Activated CD8-positive, alpha-beta T cell treated with anti-CD3 and anti-CD28 coated beads, Interleukin-2, amount 10 ng/mL, durations not matched to agents 7 days and 5 days (primary cell): Measurements from ENCODE around the gene THBS1. TPM values are rescaled to one million over a fixed set of nuclear protein-coding genes. Genes with fewer than 3 reads are reported as not detected.

Source experiments
- ATAC-seq: fragments of 150-1000 bp; cut with Tn5 transposase; one replicate; pipeline ENCODE4 v1.10.0; 2021; ENCODE audit warnings: moderate library complexity
- CTCF ChIA-PET: fragments of 350-600 bp; sonication (Branson Sonifier 250); formaldehyde crosslinking; loops from one replicate; lab custom pipeline; 2021; ENCODE audit warnings: antibody characterized with exemption; lab: Charles Lee
- POLR2A ChIA-PET: fragments of 350-600 bp; sonication (Branson Sonifier 250); formaldehyde crosslinking; loops from one replicate; lab custom pipeline; 2021; ENCODE audit warnings: antibody characterized with exemption; lab: Charles Lee
- DNase-seq: peaks from one replicate; pipeline ENCODE4 v3.0.0-alpha.2; 2020
- H3K27ac Mint-ChIP-seq: one replicate; pipeline ENCODE4 v1.8.0; 2021; ENCODE audit warnings: mild to moderate bottlenecking, mixed read lengths
- H3K27me3 Mint-ChIP-seq: one replicate; pipeline ENCODE4 v1.8.0; 2021; ENCODE audit warnings: low read depth, mixed read lengths
- H3K36me3 Mint-ChIP-seq: one replicate; pipeline ENCODE4 v1.8.0; 2021; ENCODE audit warnings: low read depth, mixed read lengths
- H3K4me1 Mint-ChIP-seq: one replicate; pipeline ENCODE4 v1.8.0; 2021; ENCODE audit warnings: low read depth, mixed read lengths
- H3K4me3 Mint-ChIP-seq: one replicate; pipeline ENCODE4 v1.8.0; 2021; ENCODE audit warnings: mild to moderate bottlenecking, mixed read lengths
- H3K9me3 Mint-ChIP-seq: one replicate; pipeline ENCODE4 v1.8.0; 2022; ENCODE audit warnings: mixed read lengths; ENCODE audit not compliant: insufficient read depth
- total RNA-seq, 2 experiments: library from RNA; stranded (reverse); gene quantifications; one replicate each; pipeline ENCODE4 v1.2.3, GENCODE V29; 2021

The THBS1 gene
- total RNA-seq, 2 experiments from 2014 or later: 0.87 to 1.2 TPM

DNA sequence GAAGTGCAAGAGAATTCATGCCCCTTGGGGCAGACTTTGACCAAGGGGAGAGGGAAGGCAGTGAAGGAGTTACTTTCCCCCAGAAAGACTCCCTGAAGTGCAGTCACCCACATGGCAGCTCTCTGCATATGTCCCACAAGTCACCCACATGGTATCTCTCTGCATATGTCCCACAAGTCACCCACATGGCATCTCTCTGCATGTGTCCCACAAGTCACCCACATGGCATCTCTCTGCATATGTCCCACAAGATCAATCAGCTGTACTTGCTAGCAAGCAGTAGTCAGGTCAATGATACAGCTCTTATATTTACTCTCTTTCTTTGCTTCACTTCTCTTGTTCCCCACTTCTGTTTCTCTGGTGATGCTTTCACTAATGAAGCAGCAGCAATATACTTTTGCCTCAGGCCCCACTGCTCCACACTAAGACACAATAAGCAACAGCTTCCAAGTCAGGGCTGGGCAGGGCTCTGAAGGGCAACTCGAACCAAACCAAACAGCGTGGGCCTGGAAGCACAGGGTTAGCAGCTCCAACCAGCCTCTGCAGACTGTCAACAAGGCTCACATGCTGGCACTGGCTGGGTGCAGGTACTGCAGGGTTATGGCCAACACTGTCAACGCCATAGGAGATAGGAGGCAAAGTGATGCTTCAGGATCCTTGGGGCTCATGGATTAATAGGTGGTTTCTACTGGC, 46.7 kb downstream of the THBS1 start:
- no peaks in the 10 kb centered on the region for H3K9me3 Mint-ChIP-seq
- POLR2A ChIA-PET: no interaction called here
- H3K4me3 Mint-ChIP-seq: no peak overlapping the region
- no peak for DNase-seq
- H3K36me3 Mint-ChIP-seq: peaks cover 49% of the 10 kb centered on the region
- H3K4me1 Mint-ChIP-seq: peaks cover 89% of the 10 kb centered on the region
- no peak for ATAC-seq
- CTCF ChIA-PET: interaction anchor here (1.3 to 7.5 kb wide), 4 partner anchors 15 to 46 kb away, joined by 3 to 61 read pairs (median 16); partner anchors contain the start of gene THBS1
- no peaks in the 10 kb centered on the region for H3K27me3 Mint-ChIP-seq
- peak overlapping the region; percentile 97 for H3K27ac Mint-ChIP-seq

DNA sequence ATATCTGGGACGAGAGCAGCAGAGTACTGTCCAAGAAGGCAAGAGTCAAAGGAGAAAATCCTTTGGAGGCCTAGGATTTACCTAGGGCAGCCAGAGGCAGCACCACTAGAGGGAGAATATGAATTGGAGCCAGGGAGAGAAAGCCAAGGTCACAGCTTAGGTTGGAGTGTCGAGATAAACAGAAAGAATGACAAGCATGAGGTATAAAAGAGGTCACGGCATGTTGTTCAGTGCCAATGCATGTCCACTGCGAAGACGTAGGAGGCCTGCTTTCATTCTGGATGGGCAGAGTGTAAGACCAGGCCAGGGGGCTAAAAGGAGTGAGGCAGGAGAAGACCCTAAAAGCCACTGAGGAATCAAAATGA, 47.2 kb downstream of the THBS1 start:
- no peaks in the 10 kb centered on the region for H3K9me3 Mint-ChIP-seq
- peaks cover 44% of the 10 kb centered on the region for H3K36me3 Mint-ChIP-seq
- peak overlapping the region; percentile 97 for H3K27ac Mint-ChIP-seq
- H3K27me3 Mint-ChIP-seq: no peaks in the 10 kb centered on the region
- peaks cover 84% of the 10 kb centered on the region for H3K4me1 Mint-ChIP-seq
- POLR2A ChIA-PET: no interaction called here
- no peak for ATAC-seq
- H3K4me3 Mint-ChIP-seq: no peak overlapping the region
- CTCF ChIA-PET: interaction anchor here (1.2 to 4.1 kb wide), 5 partner anchors 9 to 58 kb away, joined by 3 to 28 read pairs (median 5); no protein-coding TSS in a partner anchor
- no peak for DNase-seq

DNA sequence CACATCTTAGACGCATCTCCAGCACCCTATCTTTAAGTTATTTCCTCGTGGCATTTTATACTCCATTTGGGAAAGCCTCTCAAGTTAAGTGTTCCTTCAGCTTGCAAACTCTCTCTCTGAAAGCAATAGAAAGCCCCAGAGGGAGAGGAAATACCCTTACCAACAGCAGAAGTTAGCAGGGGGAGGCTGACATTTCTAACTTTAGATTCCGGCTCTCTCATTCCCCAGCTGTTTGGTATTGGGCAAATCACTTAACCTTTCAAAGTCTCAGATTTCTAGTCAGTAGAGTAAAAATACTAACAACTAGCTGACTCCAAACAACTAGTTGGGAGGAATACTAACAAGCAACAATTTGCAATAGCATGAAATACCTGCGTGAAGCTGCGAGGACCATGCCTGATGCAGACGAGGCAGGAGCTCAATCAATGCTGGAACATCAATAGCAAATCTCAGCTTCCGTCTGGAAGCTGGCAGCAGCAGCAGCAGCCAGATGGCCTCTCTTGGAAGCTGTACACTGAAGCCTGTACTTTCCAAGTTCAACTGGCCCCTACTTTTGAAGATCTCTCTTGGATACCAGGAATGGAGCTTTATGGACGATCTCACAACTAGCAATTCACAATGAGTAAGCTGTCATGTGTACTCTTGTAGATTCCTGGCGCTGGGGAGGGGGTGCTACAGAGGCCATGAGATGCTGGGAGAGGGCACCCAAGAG, 47.8 kb downstream of the THBS1 start:
- Mint-ChIP-seq H3K4me3 (peak overlapping the region; percentile 21), H3K4me1 (peaks cover 78% of the 10 kb centered on the region), H3K27me3 (no peaks in the 10 kb centered on the region), H3K27ac (peak overlapping the region; percentile 86), H3K36me3 (peaks cover 44% of the 10 kb centered on the region), H3K9me3 (no peaks in the 10 kb centered on the region)
- no peak for ATAC-seq
- POLR2A ChIA-PET: interaction anchor here (1.5 kb wide), 1 partner anchor 680 kb away, joined by 3 read pairs; no protein-coding TSS in a partner anchor
- CTCF ChIA-PET: interaction anchor here (1.2 to 4.1 kb wide), 9 partner anchors 8 to 129 kb away, joined by 3 to 28 read pairs (median 5); no protein-coding TSS in a partner anchor
- DNase-seq: no peak

DNA sequence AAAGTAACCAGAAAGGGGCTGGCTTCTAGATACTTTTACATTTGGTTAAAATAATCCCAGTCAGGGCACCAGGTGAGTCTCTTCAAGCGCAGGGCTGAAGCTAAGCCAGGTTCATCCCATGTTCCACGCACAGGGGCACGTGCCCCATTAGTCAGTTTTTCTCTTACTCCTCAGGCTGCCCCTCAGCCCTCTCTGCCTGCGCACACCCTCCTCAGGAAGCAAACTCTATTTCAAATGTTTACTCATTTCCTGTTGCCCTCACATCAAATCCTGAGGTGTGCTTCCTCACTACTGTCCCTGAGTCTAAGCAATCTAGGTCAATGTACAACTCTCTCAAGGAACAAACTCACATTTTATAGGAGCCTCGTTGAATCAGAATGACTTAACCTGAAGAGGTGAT, 48.5 kb downstream of the THBS1 start:
- Mint-ChIP-seq H3K36me3 (peaks cover 44% of the 10 kb centered on the region), H3K27me3 (no peaks in the 10 kb centered on the region), H3K4me1 (peaks cover 71% of the 10 kb centered on the region), H3K9me3 (no peaks in the 10 kb centered on the region), H3K27ac (peak overlapping the region; percentile 86), H3K4me3 (no peak overlapping the region)
- CTCF ChIA-PET: interaction anchor here (0.7 to 4.1 kb wide), 10 partner anchors 7 to 545 kb away, joined by 3 to 28 read pairs (median 4); no protein-coding TSS in a partner anchor
- POLR2A ChIA-PET: interaction anchor here (1.5 kb wide), 1 partner anchor 679 kb away, joined by 3 read pairs; no protein-coding TSS in a partner anchor
- DNase-seq: peak; percentile 74
- peak; percentile 70 for ATAC-seq

DNA sequence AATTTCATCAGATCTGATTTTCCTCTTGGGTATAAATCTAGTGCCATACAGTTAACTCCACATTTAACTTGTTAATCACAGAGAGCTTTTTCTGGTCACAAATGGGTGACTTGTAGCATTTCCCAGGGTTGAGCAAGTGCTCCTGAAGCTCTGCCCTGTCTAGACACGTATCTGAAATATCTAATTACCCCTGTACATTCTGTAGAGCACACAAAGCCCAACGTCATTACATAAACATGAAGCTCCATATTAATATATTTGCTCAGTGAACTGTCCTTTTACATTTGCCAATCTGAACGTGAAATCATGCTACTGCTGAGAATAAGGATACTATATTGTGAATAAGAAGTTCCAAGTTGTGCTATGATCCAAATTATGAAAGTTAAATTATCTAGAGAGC, 49.0 kb downstream of the THBS1 start:
- Mint-ChIP-seq H3K27ac (peak overlapping the region; percentile 86), H3K36me3 (peaks cover 43% of the 10 kb centered on the region), H3K9me3 (no peaks in the 10 kb centered on the region), H3K4me3 (no peak overlapping the region), H3K4me1 (peaks cover 66% of the 10 kb centered on the region), H3K27me3 (no peaks in the 10 kb centered on the region)
- ChIA-PET POLR2A (interaction anchor here (1.5 kb wide), 1 partner anchor 679 kb away, joined by 3 read pairs; no protein-coding TSS in a partner anchor), CTCF (interaction anchor here (0.7 to 4.1 kb wide), 11 partner anchors 12 to 545 kb away, joined by 3 to 28 read pairs (median 4); partner anchors contain the start of gene THBS1)
- DNase-seq (no peak), ATAC-seq (no peak)

DNA sequence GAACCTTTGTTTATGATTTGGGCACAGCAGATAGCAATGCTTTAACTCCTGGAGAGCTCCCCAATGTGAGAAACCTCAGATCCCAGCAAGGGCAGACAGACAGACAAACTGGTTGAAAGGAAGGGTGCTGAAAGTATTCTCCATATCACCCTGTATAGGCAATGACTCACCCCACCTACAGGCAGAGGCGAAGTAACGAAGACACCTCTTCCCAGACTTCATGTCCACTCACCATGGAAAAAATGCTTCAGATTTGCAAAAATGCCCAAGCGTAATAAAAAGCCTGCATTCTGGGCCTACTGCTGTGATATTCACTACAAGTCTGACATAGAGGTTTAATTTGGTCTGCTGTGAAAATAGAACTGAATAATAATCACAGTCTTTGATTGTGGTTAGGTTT, 50.5 kb downstream of the THBS1 start:
- Mint-ChIP-seq H3K9me3 (no peaks in the 10 kb centered on the region), H3K4me1 (peaks cover 51% of the 10 kb centered on the region), H3K27me3 (peaks cover 2% of the 10 kb centered on the region), H3K36me3 (peaks cover 31% of the 10 kb centered on the region), H3K4me3 (no peak overlapping the region), H3K27ac (peak overlapping the region; percentile 33)
- ATAC-seq (no peak), DNase-seq (no peak)
- ChIA-PET CTCF (interaction anchor here (0.6 to 3.2 kb wide), 4 partner anchors 46 to 59 kb away, joined by 3 to 10 read pairs (median 5); partner anchors contain the start of gene THBS1), POLR2A (interaction anchor here (0.6 kb wide), 1 partner anchor 677 kb away, joined by 4 read pairs; the partner anchor contains the start of gene PLCB2)

DNA sequence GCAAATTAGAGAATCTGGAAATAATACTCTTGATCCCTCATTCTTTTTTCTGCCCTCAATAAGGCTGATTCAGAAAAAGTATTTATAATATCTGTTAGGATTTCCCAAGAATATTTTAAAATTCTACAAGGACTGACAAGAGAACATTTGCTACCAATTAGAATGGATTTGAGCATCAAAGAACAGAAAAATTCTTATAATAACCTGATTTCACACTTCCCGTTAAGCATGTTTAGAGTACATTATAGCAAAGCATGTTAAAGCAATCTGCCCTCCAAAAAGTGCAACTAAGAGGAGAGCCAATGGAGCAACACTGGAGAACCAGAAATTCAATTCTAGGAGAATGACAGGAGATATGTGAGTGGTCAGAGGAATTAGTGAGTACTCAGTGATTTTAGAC, 57.2 kb downstream of the THBS1 start:
- DNase-seq (no peak), ATAC-seq (no peak)
- peaks cover 16% of the 10 kb centered on the region for H3K4me1 Mint-ChIP-seq
- CTCF ChIA-PET: interaction anchor here (1.5 to 3.7 kb wide), 2 partner anchors 14 kb away, joined by 3 to 21 read pairs; no protein-coding TSS in a partner anchor
- no peak overlapping the region for H3K4me3 Mint-ChIP-seq
- POLR2A ChIA-PET: no interaction called here
- peaks cover 10% of the 10 kb centered on the region for H3K27me3 Mint-ChIP-seq
- H3K9me3 Mint-ChIP-seq: no peaks in the 10 kb centered on the region
- H3K36me3 Mint-ChIP-seq: peaks cover 6% of the 10 kb centered on the region
- H3K27ac Mint-ChIP-seq: no peak overlapping the region

DNA sequence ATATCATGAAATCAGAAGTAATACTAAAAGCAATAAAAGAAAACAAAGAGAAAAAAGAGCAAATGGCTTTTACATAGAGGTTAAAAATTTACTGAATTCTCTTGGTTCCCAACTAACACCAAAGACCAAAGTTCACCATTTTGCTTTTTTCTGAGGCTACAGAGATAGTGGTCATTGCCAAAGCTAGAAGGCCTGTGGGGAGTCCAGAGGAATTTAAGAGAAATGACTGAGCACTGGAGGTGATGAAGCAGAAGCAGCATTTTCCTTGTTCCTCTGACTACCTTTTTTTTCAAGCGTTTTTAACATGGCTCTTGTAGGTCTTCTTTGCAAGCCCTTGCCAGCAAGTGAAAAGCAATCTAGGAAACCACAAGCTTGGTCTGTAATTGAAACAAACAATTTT, 58.2 kb downstream of the THBS1 start:
- DNase-seq: no peak
- ChIA-PET POLR2A (no interaction called here), CTCF (interaction anchor here (0.9 to 1.5 kb wide), 2 partner anchors 14 to 15 kb away, joined by 3 read pairs; no protein-coding TSS in a partner anchor)
- no peak for ATAC-seq
- Mint-ChIP-seq H3K4me1 (peaks cover 16% of the 10 kb centered on the region), H3K4me3 (no peak overlapping the region), H3K27me3 (peaks cover 10% of the 10 kb centered on the region), H3K36me3 (peaks cover 6% of the 10 kb centered on the region), H3K9me3 (no peaks in the 10 kb centered on the region), H3K27ac (no peak overlapping the region)

DNA sequence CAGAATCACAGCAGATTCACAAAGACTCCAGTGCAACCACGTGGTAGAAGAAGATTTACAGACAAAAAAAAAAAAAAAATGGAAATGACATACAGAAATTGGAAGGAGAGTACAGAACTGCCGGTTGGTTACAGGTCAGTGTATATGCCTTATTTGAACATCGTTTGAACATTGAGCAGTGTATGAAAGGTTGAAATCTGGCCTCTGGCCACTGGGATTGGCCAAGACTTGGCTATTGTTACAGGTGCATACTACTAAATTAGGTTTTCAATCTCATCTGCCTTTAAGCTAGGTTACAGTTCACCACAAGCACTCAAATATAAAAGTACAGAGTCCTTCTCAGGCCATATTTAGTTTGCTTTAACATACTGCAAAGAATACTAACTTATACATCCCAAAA, 59.8 kb downstream of the THBS1 start:
- ATAC-seq (no peak), DNase-seq (no peak)
- ChIA-PET CTCF (interaction anchor here (0.9 to 4.7 kb wide), 4 partner anchors 12 to 116 kb away, joined by 3 to 28 read pairs (median 6); no protein-coding TSS in a partner anchor), POLR2A (interaction anchor here (3.1 kb wide), 1 partner anchor 16 kb away, joined by 15 read pairs; no protein-coding TSS in a partner anchor)
- H3K9me3 Mint-ChIP-seq: no peaks in the 10 kb centered on the region
- peaks cover 10% of the 10 kb centered on the region for H3K27me3 Mint-ChIP-seq
- no peak overlapping the region for H3K27ac Mint-ChIP-seq
- no peak overlapping the region for H3K4me3 Mint-ChIP-seq
- peaks cover 16% of the 10 kb centered on the region for H3K4me1 Mint-ChIP-seq
- peaks cover 6% of the 10 kb centered on the region for H3K36me3 Mint-ChIP-seq

DNA sequence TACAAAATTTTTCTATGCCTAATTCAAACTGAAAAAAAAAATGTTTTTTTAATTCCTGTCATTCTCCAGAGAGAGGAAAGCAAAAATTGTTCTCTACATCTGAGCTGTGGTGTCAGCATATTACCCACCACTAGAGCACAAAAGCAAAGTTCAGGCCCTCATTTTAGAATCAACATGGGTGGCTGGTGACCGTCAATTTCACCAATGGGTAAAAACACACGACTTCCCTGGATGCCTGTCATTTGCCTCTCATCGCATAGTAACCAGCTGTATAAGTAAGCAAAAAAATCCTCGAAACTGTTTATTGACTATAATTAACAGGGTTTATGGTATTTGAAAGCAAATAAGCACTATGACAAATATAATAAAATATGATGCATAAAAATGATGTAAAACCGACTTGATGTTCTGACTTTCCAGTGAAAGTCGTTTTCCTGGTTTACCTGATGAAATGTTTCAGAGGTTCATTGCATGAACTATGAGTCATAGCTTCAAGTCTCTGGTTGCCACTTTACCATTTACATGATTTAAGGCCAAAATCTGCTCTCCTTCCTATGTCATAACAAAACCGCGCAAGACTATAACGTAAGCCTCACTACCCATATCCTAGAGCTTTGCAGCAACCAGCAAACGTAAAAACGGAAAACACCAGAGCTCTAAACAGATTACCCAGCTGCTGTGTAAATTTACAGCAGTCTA, 60.5 kb downstream of the THBS1 start:
- Mint-ChIP-seq H3K27ac (peak overlapping the region; percentile 13), H3K36me3 (peaks cover 6% of the 10 kb centered on the region), H3K4me1 (peaks cover 16% of the 10 kb centered on the region), H3K4me3 (no peak overlapping the region), H3K27me3 (peaks cover 8% of the 10 kb centered on the region), H3K9me3 (no peaks in the 10 kb centered on the region)
- ChIA-PET POLR2A (interaction anchor here (3.1 kb wide), 1 partner anchor 17 kb away, joined by 15 read pairs; no protein-coding TSS in a partner anchor), CTCF (interaction anchor here (0.6 to 4.7 kb wide), 8 partner anchors 12 to 115 kb away, joined by 3 to 28 read pairs (median 4); no protein-coding TSS in a partner anchor)
- DNase-seq (no peak), ATAC-seq (peak; percentile 30)
